HG03378 (cell line): Measurements from ENCODE around the gene ARID3A.

Experiments
- ATAC-seq: cut with Tn5 transposase; IDR thresholded peaks from one replicate; pipeline ENCODE4 v1.9.1; 2021; ENCODE audit warnings: mild to moderate bottlenecking, moderate library complexity; ENCODE audit not compliant: unreplicated experiment

The ARID3A gene

GRCh38 chr19:984165-984967, 58.5 kb downstream of the ARID3A start, which contains the start of gene WDR18:
Gene WDR18 (plus strand): TSS chr19:984345. CDS start chr19:984354, 9 bp downstream.
- no peak for ATAC-seq

DNA sequence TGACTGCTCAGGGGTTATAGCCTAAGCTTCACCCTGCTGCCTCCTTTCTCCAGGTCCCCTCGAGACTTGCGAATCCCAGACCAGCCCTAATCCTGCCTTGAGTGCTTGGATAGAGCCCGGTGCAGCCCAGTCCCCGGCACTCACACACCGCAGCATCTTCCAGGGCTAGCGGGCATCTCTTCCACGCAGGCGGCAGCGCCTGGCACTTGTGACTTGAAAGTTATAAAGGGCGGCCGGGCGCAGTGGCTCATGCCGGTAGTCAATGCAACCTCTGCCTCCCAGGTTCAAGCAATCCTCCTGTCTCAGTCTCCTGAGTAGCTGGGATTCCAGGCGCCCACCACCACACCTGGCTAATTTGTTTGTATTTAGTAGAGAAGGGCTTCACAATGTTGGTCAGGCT, 60.2 kb downstream of the ARID3A start:
- no peak for ATAC-seq

DNA sequence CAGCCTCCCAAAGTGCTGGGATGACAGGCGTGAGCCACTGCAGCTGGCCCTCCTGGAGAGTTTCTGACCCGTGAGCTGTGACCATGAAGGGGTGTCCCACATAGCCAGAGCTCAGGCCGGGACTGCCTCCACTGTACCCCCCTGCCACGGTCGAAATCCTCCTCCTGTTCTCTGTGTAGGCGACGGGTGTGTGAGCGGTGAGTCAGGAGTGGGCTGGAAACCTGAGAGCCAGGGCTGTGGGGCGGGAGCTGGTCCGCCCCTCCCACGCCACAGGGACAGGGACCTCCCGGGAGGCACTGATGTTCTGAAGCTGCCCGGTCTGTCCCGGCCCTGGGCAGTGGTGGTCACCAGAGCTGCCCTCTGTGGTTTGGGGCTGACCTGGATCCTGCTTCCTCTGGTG, 62.2 kb downstream of the ARID3A start:
- ATAC-seq: no peak

- ATAC-seq: no peak
These were observed 62.7 kb downstream of the ARID3A start for GRCh38 chr19:988510-988909.

- no peak for ATAC-seq
These were observed 63.7 kb downstream of the ARID3A start for GRCh38 chr19:989381-990081.

GRCh38 chr19:990119-990571, 64.3 kb downstream of the ARID3A start:
- ATAC-seq: no peak

GRCh38 chr19:990746-991145, 64.9 kb downstream of the ARID3A start:
- no peak for ATAC-seq

- ATAC-seq: no peak
These were observed 65.5 kb downstream of the ARID3A start for GRCh38 chr19:991174-991931.

DNA sequence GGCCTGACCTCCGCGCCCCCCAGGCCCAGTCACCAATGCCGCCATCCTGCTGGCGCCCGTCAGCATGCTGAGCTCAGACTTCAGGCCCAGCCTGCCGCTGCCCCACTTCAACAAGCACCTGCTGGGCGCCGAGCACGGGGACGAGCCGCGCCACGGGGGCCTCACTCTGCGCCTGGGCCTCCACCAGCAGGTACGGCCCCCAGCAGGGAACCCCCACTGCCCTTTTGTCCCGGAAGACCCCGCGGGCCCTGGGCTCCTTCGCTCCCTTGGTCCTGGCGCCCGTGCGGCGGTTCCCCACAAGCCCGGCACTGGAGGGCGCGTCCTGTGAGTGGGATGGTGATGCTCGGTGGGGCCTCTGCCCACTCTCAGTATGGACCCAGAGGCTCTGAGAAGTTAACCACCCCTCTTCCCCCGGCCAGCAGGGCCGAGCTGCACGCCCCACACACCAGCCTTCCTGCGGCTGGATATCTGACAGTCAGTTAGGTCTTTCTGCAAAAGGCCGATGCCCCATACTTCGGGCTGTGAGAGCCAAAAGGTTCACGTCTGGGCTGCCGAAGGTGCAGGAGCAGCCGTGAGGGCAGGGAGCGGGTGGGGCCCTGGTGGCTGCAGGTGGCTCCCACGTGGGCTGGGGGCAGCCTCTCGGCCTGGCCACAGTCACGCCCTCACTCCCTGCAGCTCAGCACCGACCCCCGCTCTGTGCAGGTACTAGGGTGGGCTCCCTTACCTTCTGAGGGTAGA, 66.3 kb downstream of the ARID3A start:
- ATAC-seq: no peak

GRCh38 chr19:992670-993055, 66.8 kb downstream of the ARID3A start:
- ATAC-seq: no peak

DNA sequence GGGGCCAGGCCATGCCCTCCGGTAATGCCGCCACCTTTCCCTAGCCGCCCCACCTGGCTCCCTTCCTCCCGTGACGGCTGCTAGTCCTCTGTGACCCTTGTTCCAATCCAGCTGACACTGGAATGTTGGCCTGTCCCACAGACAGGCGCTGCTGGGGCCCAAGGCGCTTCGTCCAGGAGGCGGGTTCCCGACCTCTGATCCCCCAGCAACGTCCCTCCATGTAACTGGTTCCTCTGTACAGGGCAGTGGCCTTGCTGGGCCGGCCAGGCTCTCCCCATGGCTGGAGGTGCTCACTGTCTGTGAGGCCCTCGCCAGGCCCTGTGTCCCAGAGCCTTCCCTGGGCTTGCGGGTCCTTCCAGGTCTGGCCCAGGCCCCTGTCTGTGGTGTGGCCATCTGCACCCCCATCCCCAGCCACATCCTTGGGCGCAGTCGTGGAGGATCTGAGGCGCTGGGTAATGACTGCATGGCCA, 67.6 kb downstream of the ARID3A start:
- no peak for ATAC-seq

- no peak for ATAC-seq
These were observed 68.1 kb downstream of the ARID3A start for GRCh38 chr19:993831-994393.

DNA sequence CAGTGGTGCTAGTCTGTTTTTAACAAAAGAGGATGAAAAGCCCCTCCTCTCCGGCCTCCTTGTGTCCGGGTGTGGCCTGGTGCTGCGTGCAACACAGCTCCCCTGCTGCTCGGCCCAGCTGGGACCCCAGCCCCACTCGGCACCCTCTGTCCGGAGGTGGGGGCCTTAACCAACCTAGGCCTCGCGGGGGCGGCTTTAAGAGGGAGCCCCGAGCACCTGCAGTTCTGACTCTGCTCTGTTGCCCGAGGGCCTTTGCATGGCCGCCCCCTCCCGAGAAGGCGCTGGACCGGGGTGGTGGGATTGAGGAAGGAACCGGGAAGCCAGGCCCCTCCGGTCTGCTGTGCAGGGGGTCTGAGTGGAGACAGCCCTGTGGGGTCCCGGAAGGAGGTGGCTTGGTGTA, 68.7 kb downstream of the ARID3A start:
- no peak for ATAC-seq

DNA sequence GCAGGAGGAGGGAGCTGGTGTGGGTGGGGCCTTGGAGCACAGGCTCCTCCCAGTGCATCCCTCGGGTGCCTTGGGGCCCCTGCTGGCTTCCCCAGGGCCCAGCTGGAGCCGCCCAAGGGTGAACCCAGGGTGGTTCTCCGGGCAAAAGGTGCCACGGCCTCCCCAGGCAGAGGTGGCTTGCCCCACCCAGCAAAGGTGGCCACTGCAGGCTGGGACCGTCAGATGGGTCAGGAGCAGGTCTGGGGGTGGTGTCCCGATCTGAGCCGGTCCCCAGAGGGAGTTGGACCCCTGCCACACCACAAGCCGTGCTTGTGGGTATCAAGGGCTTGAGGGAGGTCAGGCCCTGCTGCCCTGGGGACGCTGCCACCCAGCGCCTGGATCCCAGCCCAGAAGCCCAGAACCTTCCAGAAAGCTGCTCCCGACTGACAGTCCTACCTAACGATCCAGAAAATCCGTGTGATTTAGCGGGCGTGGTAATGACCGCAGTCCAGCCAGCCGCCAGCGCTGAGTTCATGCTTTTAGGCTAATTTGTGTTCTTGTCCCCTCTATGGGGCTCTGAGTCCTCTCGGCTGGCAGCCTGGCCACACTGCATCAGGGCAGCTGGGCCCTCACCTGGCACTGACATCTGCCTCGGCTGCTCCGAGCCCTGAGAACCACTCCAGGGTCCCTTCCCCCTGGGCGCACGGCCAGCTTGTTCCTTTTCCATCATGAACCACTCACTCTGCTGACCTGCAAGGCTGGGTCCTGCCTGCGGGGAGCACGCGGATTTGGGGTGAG, 69.4 kb downstream of the ARID3A start:
- no peak for ATAC-seq

GRCh38 chr19:996051-996838, 70.4 kb downstream of the ARID3A start:
- no peak for ATAC-seq

DNA sequence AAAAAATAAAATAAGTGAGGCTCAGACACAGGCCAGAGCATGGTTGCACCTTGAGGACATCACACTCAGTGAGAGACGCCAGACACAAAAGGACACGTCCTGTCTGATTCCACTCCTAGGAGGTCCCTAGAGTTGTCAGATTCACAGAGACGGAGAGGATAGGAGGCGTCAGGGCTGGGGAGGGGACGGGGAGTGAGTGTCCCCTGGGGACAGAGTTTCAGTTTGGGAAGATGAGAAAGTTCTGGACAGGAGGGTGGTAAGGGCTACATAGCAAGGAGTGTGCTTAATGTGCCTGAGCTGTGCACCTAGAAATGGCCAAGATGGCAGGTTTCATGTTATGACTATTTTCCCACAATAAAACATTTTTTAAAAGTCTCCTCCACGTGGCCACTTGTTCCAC, 72.2 kb downstream of the ARID3A start:
- no peak for ATAC-seq

DNA sequence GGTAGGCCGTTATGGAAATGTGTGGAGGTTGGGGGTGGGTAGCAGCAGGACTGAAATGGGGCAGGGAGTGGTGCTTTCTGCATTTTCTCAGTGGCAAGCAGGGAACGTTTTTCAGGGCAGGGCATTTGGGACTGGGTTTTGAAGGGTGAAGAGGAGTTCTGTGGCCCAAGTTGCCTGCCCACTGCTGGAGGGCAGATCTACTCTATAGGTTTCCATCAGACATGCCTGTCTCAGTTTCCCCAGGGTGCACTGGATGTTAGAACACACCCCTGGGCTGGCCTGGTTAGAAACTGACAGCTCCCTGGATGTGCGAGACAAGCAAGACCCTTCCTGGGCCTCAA, 73.5 kb downstream of the ARID3A start:
- ATAC-seq: no peak

GRCh38 chr19:1000095-1000494, 74.3 kb downstream of the ARID3A start, which contains the start of gene GRIN3B:
Gene GRIN3B (plus strand): TSS chr19:1000419. CDS start chr19:1000438, 19 bp downstream.
- no peak for ATAC-seq
